Left forelimb (tissue), 1 donor: ENCODE results near the gene MYBPH.

Source experiments
- DNase-seq: peaks from one replicate; pipeline ENCODE4 v3.0.0-alpha.2; 2018; ENCODE audit warnings: low spot score

MYBPH gene

DNA sequence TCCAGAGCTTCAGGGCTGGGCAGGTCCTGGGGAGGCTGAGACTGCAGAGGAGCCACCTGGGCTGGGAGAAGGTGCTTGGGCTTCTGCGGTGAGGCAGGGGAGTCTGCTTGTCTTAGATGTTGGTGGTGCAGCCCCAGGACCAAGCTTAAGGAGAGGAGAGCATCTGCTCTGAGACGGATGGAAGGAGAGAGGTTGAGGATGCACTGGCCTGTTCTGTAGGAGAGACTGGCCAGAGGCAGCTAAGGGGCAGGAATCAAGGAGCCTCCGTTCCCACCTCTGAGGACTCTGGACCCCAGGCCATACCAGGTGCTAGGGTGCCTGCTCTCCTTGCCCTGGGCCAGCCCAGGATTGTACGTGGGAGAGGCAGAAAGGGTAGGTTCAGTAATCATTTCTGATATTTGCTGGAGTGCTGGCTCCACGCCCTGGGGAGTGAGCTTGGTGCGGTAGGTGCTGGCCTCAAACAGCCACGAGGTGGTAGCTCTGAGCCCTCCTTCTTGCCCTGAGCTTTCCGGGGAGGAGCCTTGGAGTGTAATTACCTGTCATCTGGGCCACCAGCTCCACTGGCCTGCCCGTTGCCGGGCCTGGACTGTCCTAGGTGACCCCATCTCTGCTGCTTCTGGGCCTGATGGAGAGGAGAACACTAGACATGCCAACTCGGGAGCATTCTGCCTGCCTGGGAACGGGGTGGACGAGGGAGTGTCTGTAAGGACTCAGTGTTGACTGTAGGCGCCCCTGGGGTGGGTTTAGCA, 9.3 kb downstream of the MYBPH start:
- DNase-seq: no peak

DNA sequence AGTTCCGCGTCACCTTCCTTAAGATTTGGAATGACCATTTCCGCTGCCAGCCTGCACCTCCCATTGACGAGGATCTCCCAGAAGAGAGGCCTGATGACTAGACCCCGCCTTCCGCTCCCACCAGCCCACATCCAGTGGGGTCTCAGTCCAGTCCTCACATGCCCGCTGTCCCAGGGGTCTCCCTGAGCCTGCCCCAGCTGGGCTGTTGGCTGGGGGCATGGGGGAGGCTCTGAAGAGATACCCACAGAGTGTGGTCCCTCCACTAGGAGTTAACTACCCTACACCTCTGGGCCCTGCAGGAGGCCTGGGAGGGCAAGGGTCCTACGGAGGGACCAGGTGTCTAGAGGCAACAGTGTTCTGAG, 9.8 kb downstream of the MYBPH start:
- DNase-seq: no peak

- no peak for DNase-seq
Observed at GRCh38 chr1:203165101-203165799, 10.4 kb downstream of the MYBPH start.

DNA sequence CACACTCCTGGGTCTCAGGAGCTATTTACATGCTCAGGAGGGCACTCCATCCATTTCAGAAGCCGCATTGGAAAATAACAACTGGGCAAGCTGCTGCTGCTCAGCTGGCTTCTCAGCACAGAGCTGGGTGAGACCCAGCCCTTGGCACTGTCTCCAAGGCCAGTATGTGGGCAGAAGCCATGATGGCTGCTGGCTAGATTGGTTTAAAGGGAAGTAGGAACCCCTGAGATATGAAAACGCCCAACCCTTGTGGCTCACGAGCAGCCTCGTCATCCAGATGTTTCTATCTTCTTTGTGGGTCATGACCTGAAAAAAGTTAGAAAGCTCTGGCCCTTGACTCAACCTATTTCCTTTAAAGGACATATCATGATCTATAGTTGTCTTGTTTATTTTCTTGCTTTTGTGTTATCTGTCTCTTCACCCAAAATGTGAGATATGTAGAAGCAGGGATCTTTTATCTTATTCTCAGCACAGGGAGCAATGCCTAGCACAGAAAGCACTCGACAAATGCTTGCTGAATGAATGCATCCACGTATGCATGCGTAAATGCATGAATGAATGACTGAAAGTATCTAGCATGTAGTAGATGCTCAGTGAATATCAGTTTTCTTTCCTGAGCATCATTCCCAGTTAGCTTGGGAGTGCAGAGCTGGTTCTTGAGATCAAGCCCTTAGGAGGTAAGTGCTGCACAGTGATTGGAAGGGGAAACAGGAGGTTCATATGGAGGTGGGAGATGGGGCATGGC, 11.6 kb downstream of the MYBPH start:
- DNase-seq: no peak

GRCh38 chr1:203162403-203162802, 13.2 kb downstream of the MYBPH start:
- DNase-seq: no peak

DNA sequence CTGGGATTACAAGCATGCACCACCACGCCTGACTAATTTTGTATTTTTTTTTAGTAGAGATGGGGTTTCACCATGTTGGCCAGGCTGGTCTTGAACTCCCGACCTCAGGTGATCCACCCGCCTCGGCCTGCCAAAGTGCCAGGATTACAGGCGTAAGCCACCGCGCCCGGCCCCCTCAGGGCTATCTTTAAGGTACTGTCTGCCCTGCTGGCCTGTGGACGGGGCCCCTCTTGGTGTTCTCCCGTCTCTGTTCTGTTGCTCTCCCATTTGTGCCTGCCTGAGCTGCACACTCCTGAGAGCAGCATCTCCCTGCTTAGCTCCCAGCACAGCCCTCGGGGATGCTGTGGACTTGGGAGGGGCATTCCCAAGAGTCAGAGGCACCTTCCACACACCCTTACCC, 13.9 kb downstream of the MYBPH start:
- no peak for DNase-seq

DNA sequence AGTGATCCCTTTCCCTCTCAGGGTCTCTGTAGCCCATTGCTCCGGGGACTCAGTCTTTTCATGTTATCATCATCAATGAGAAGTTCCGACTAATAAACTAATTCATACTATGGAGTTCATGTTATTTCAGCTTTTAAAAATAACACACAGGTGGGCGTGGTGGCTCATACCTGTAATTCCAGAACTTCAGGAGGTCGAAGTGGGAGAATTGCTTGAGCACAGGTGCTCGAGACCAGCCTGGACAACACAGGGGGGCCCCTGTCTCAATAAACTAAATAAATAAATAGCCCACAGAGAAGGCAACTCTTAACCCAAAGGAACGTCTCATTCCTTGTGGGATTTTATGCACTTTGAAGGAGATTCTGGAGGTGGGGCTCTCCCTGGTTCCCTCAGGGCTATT, 14.5 kb downstream of the MYBPH start:
- DNase-seq: no peak

- DNase-seq: no peak
Observed at GRCh38 chr1:203159844-203160243, 15.8 kb downstream of the MYBPH start.

GRCh38 chr1:203158960-203159665, 16.5 kb downstream of the MYBPH start:
- no peak for DNase-seq

GRCh38 chr1:203158423-203158822, 17.2 kb downstream of the MYBPH start:
- no peak for DNase-seq

GRCh38 chr1:203156280-203156679, 19.3 kb downstream of the MYBPH start:
- no peak for DNase-seq

GRCh38 chr1:203153989-203154821, 21.4 kb downstream of the MYBPH start:
- DNase-seq: no peak

DNA sequence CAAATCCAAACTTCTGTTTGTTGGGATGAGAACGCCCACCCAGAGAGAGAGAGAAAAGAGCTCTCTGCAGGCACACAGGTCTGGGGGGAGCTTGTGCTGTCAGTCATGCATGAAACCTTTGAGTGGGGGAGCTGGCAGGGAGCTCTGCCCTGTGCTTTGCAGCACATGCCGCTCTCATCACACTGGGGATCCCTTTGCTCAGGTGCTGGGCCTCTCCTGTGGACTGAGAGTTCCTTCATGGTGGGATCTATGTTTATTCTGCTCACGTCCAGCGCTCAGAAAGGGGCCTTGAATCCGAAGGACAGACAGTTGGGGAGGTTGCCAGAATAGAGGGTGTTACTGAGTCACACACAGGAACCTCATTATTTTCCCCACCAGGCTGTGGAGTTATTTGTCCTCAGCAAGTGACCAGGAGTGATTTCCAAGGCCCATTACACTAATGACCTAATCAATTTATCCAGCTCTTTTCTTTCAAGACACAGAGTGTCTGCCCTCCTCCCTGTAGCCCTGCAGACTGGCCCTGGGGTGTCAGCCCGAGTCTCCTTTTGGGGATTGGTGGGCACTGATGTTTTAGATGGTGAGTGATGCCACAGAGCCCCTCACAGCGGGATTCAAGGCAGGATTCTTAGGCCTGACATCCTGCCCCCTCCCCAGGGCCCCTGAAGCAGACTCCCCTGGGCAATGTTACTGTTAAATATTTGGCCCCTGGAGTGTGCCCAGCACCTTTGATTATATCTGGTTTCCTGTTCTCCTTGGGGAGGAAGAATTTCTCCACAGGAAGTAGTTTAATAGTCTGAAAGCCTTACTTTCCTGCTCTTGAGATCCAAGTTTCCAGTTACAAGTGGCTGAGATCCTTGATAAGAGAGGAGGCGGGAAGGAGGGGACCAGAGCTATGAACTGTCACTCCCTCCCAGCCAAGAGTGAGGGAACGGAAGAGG, 22.3 kb downstream of the MYBPH start:
- no peak for DNase-seq

GRCh38 chr1:203152158-203153034, 23.2 kb downstream of the MYBPH start:
- DNase-seq: no peak

GRCh38 chr1:203151362-203152157, 24.1 kb downstream of the MYBPH start:
- no peak for DNase-seq

DNA sequence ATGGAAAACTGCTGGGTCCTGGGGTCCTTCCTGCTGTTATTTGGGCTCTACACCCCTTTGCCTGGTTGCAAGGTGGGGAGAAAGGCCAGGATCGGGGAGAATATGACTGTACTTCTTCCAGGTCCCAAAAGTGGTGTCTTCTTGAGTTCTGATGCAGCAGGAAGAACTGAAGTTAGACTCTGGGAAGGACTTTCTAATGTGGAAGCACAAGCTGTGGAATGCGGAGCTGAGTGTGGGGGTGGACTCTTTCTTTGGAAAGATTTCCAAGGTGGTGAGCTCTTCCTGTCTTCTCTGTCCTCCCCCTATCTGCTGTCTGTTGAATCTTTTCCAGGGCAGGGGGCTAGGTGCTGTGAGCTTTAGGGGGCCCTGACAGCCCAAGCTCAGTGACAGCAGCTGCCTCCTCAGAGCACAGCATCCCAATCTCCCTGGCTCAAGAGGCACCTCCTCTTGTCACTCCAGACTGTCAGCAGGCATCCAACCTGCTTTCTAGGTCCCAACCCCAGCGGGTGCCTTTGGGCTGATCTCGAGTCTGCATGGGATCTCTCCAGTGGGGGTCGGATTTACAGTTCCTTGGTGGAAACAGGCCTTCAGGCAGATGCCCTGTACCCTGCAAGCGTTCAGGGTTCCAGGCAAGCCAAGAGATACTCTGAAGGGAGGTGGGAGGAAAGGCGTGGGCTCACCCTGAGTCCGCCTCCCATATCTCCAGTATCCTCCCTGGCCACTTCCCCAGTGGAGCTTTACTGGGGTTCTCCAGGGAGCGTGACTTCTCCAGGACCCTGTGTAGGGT, 24.9 kb downstream of the MYBPH start:
- DNase-seq: no peak

DNA sequence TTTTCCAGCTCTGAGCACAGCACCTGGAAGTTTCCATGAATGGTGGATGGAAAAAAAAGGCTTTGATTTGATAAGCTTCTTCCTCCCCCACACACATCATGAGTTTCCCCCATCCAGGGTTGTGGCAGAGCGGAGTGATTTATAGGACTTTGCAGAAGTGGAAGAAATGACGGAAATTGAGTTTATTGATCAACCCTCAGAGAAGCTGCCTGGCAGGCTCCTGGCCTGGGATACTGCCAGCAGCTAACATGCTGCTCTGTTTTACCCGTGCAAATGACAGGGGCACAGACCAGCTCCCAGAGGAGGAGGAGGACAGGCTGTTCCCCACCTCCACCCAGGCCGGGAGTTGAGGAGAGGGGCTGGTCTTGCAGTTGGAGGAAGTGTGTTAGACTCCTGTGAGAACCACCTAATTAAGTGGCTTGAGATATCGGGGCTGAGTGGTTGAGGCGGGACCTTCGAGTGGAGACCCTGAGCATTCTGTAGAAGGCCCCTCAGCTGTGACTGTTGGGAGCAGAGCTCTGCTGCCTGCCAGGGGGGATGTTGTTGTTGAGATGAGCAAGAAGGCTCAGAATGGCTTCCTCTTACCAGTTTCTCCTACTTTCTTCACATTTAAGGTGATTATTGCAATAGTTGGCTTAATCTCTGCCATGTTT, 26.3 kb downstream of the MYBPH start:
- DNase-seq: no peak
